Panc1 (cell line): ENCODE data around the gene MAP4K4. TPM values are rescaled to one million over a fixed set of nuclear protein-coding genes. Genes with fewer than 3 reads are reported as not detected.

Experiments
- ATAC-seq: fragments of 200-7000 bp; cut with Tn5 transposase; 2 replicates; pipeline ENCODE4 v1.9.1; 2020; ENCODE audit warnings: mild to moderate bottlenecking, moderate library complexity
- BruUV-seq: library from RNA; stranded (reverse); fragments of 400-500 nt; replicated peaks from 2 replicates; lab custom pipeline; 2021; lab: Mats Ljungman, UMichigan
- CTCF ChIA-PET: fragments of 300-600 bp; sonication (Branson Sonifier 250); formaldehyde crosslinking; loops from one replicate; lab custom pipeline; 2022; ENCODE audit warnings: antibody characterized with exemption; lab: Charles Lee
- POLR2A ChIA-PET: fragments of 300-600 bp; sonication (Branson Sonifier 250); formaldehyde crosslinking; loops from one replicate; lab custom pipeline; 2022; ENCODE audit warnings: antibody characterized with exemption; lab: Charles Lee
- DNase-seq: peaks from one replicate; pipeline ENCODE4 v3.0.0-alpha.2; 2010; ENCODE audit warnings: low read depth, low spot score
- H3K27ac ChIP-seq: 2 replicates; pipeline ENCODE4 v1.5.1; 2011; ENCODE audit warnings: mild to moderate bottlenecking, low read length, inconsistent platforms
- H3K27me3 ChIP-seq: fragments of 200-500 bp; sonication (Bioruptor generic); 2 replicates; pipeline ENCODE4 v1.6.0; 2014; ENCODE audit warnings: low read length, inconsistent platforms; ENCODE audit not compliant: control insufficient read depth, insufficient read depth
- H3K36me3 ChIP-seq: fragments of 200-500 bp; sonication (Bioruptor generic); 2 replicates; pipeline ENCODE4 v1.5.1; 2014; ENCODE audit warnings: inconsistent platforms, mild to moderate bottlenecking, low read length, moderate library complexity; ENCODE audit not compliant: control insufficient read depth, insufficient read depth
- H3K4me1 ChIP-seq: 2 replicates; pipeline ENCODE4 v1.5.1; 2011; ENCODE audit warnings: inconsistent platforms, mild to moderate bottlenecking, low read length, moderate library complexity; ENCODE audit not compliant: control insufficient read depth, insufficient read depth
- H3K4me3 ChIP-seq, 2 experiments: 2 replicates each; pipeline ENCODE4 v1.5.1; 2011 to 2012; ENCODE audit warnings: low read depth in 2 of 2, low read length in 2 of 2, mild to moderate bottlenecking in 2 of 2, inconsistent platforms in 1 of 2, moderate library complexity in 1 of 2
- H3K9me3 ChIP-seq: fragments of 200-500 bp; sonication (Bioruptor generic); 2 replicates; pipeline ENCODE4 v1.5.1; 2014; ENCODE audit warnings: low read depth, mild to moderate bottlenecking, inconsistent platforms, low read length, moderate library complexity; ENCODE audit not compliant: control insufficient read depth, insufficient read depth
- POLR2AphosphoS5 ChIP-seq: IDR thresholded peaks from 2 replicates; pipeline ENCODE4 v1.6.1; 2012; ENCODE audit warnings: mild to moderate bottlenecking, low read depth, low read length, moderate library complexity
- SIN3A ChIP-seq: IDR thresholded peaks from 2 replicates; pipeline ENCODE4 v1.6.1; 2012; ENCODE audit warnings: low read depth, mild to moderate bottlenecking, low read length, moderate library complexity, borderline replicate concordance; ENCODE audit not compliant: insufficient read depth
- TCF7L2 ChIP-seq: IDR thresholded peaks from 2 replicates; pipeline ENCODE4 v1.6.1; 2011; ENCODE audit warnings: mild to moderate bottlenecking, low read depth, low read length, inconsistent platforms
- in situ Hi-C: cut with HindIII; loops from 2 replicates; pipeline ENCODE4 v1.10.0; 2016; ENCODE audit warnings: low sequenced_read_pairs, low pct_unique_long_range_greater_than_20kb
- intact Hi-C: fragments of 100-400 bp; cut with micrococcal nuclease; formaldehyde crosslinking; loops from one replicate; pipeline ENCODE4 v1.10.0; 2022; ENCODE audit not compliant: unreplicated experiment
- total RNA-seq: library from RNA; stranded (reverse); gene quantifications from one replicate; pipeline ENCODE4 v1.2.1, GENCODE V29; 2021; ENCODE audit not compliant: unreplicated experiment
- TF ChIP-seq, protein P1 (sequence below): fragments of 450-650 bp; IDR thresholded peaks from 2 replicates; pipeline ENCODE4 v1.5.1; 2017; ENCODE audit warnings: mild to moderate bottlenecking
- TF ChIP-seq, protein P2 (sequence below), 2 experiments: IDR thresholded peaks; 2 replicates each; pipeline ENCODE4 v1.6.1; 2011 to 2012; ENCODE audit warnings: low read depth in 2 of 2, control low read depth in 1 of 2, low read length in 1 of 2, mild to moderate bottlenecking in 1 of 2, moderate library complexity in 1 of 2; ENCODE audit not compliant: insufficient read depth in 1 of 2

Gene MAP4K4
- total RNA-seq, 1 experiment from 2014 or later: 68.5 TPM

DNA sequence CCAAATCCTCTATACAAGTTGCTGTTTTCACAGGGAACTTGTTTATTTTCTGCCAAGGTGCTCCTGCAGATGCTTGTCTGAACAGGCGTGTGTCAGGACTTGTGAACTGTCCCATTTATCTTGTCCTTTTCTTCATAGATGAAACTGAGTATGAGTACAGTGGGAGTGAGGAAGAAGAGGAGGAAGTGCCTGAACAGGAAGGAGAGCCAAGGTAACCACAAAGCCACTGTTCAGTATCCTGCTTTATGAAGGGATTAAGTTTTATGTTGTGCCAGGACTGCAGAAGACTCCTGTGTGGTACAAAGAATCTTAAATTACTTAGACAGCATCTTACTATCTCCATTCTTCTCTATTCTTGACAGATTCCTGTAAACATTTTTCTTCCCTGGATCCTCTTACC, 145.0 kb downstream of the MAP4K4 start:
- Histone ChIP-seq H3K27ac (no peak overlapping the region), H3K27me3 (no peaks in the 10 kb centered on the region), H3K9me3 (no peaks in the 10 kb centered on the region), H3K4me3 (no peak overlapping the region), H3K4me1 (no peaks in the 10 kb centered on the region), H3K36me3 (peaks cover 5% of the 10 kb centered on the region)
- ATAC-seq (no peak), DNase-seq (no peak)
- no TSS peak for BruUV-seq
- intact Hi-C loops (no loop called here), in situ Hi-C loops (no loop called here)
- no peak for TF ChIP-seq SIN3A
- TF ChIP-seq, protein P1, sequence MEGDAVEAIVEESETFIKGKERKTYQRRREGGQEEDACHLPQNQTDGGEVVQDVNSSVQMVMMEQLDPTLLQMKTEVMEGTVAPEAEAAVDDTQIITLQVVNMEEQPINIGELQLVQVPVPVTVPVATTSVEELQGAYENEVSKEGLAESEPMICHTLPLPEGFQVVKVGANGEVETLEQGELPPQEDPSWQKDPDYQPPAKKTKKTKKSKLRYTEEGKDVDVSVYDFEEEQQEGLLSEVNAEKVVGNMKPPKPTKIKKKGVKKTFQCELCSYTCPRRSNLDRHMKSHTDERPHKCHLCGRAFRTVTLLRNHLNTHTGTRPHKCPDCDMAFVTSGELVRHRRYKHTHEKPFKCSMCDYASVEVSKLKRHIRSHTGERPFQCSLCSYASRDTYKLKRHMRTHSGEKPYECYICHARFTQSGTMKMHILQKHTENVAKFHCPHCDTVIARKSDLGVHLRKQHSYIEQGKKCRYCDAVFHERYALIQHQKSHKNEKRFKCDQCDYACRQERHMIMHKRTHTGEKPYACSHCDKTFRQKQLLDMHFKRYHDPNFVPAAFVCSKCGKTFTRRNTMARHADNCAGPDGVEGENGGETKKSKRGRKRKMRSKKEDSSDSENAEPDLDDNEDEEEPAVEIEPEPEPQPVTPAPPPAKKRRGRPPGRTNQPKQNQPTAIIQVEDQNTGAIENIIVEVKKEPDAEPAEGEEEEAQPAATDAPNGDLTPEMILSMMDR: no peak
- TF ChIP-seq, protein P2, sequence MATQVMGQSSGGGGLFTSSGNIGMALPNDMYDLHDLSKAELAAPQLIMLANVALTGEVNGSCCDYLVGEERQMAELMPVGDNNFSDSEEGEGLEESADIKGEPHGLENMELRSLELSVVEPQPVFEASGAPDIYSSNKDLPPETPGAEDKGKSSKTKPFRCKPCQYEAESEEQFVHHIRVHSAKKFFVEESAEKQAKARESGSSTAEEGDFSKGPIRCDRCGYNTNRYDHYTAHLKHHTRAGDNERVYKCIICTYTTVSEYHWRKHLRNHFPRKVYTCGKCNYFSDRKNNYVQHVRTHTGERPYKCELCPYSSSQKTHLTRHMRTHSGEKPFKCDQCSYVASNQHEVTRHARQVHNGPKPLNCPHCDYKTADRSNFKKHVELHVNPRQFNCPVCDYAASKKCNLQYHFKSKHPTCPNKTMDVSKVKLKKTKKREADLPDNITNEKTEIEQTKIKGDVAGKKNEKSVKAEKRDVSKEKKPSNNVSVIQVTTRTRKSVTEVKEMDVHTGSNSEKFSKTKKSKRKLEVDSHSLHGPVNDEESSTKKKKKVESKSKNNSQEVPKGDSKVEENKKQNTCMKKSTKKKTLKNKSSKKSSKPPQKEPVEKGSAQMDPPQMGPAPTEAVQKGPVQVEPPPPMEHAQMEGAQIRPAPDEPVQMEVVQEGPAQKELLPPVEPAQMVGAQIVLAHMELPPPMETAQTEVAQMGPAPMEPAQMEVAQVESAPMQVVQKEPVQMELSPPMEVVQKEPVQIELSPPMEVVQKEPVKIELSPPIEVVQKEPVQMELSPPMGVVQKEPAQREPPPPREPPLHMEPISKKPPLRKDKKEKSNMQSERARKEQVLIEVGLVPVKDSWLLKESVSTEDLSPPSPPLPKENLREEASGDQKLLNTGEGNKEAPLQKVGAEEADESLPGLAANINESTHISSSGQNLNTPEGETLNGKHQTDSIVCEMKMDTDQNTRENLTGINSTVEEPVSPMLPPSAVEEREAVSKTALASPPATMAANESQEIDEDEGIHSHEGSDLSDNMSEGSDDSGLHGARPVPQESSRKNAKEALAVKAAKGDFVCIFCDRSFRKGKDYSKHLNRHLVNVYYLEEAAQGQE (IDR thresholded peaks at IDR 0.05; ENCODE audit: insufficient read depth in 1 of 2, low read depth in 2 of 2, low read length in 1 of 2): no peak
- ChIA-PET CTCF (interaction anchor here (0.5 kb wide), 1 partner anchor 9 kb away, joined by 8 read pairs; no protein-coding TSS in a partner anchor), POLR2A (no interaction called here)

DNA sequence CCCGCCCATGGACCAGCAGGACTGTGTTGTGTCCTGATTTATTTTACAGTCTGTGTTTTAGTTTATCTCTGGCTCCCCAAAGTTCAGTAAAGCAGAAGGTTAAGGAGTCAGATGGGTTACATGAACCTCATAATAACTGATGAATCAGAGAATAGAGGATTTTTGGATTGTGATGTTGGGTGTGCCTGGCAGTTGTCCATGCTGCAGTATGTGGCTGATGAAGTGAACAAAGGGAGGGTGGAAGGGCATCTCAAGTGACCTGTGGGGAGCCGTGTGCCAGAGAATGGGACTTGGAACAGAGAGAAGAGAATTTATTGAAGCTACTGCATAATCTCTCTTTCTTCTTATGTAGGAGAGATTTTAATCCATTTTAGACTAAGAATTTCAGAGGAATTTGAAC, 145.5 kb downstream of the MAP4K4 start:
- POLR2A ChIA-PET: no interaction called here
- Histone ChIP-seq H3K4me1 (no peaks in the 10 kb centered on the region), H3K9me3 (no peaks in the 10 kb centered on the region), H3K4me3 (no peak overlapping the region), H3K27me3 (no peaks in the 10 kb centered on the region), H3K27ac (no peak overlapping the region), H3K36me3 (peaks cover 5% of the 10 kb centered on the region)
- no TSS peak for BruUV-seq
- intact Hi-C loops: no loop called here
- CTCF ChIA-PET: no interaction called here
- no peak for ATAC-seq
- in situ Hi-C loops: no loop called here
- TF ChIP-seq POLR2AphosphoS5: no peak
- no peak for TF ChIP-seq SIN3A
- TF ChIP-seq, protein P1: no peak
- TF ChIP-seq, protein P2 (IDR thresholded peaks at IDR 0.05; ENCODE audit: insufficient read depth in 1 of 2, low read depth in 2 of 2, low read length in 1 of 2): no peak
- no peak for TF ChIP-seq TCF7L2
- no peak for DNase-seq
